NCI-H345 (cell line): ENCODE measurements around the gene KLHL11.

Experiments
- DNase-seq: peaks from one replicate; lab custom pipeline; 2025; lab: John Stamatoyannopoulos, UW

Gene KLHL11

GRCh38 chr17:41810659-41811548, 54.3 kb downstream of the KLHL11 start:
- DNase-seq: no peak

DNA sequence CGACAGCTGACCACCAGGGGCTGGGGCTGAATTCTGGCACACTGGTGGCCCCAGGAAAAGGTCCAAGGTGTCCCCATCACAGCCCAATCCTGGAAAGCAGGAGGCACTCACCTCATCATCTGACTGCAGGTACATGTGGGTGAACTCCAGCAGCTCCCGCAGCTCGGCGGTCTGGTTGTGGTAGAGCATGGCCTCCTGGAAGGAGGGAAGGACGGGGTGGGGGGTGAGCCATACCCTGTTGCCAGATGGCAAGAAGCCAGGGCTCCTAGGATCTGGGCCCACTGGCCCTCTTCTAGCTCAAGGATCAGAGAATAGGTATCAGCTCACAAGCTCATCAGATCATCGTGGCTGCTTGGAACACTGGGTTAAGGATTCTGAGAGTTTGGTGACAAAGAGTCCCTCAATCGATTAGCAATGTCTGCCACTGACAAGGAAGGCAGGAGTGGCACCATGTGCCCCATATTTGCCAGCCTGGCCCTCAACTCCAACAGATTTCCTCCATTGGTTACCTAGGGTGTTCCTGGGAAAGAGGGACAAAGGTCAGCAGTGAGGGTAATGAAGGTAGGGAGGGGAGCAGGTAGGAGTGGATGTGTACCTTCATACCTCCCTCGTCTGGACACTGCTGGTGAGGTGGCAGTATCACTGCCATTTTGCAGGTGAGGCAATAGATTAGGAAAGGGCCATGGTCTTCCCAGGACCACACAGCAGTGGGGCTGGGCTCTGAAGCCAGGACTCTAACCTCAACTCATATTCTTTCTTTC, 58.4 kb downstream of the KLHL11 start:
- DNase-seq: no peak
